Colonic mucosa (tissue), 4 donors: ENCODE results near the gene CMC2. TPM values are rescaled to one million over a fixed set of nuclear protein-coding genes. Genes with fewer than 3 reads are reported as not detected.

ENCODE experiments used
- DNase-seq: peaks from one replicate; pipeline ENCODE4 v3.0.0-alpha.2; 2020
- H3K27ac ChIP-seq: fragments of 200-600 bp; one replicate; pipeline ENCODE4 v1.8.0; 2021
- H3K27me3 ChIP-seq: fragments of 200-600 bp; one replicate; pipeline ENCODE4 v1.8.0; 2021
- H3K36me3 ChIP-seq: fragments of 200-600 bp; one replicate; pipeline ENCODE4 v1.8.0; 2021
- H3K4me1 ChIP-seq: fragments of 200-600 bp; one replicate; pipeline ENCODE4 v1.8.0; 2021; ENCODE audit warnings: mild to moderate bottlenecking
- H3K4me3 ChIP-seq: fragments of 200-600 bp; one replicate; pipeline ENCODE4 v1.8.0; 2021
- H3K9ac ChIP-seq, 2 donors: one replicate each; pipeline ENCODE4 v1.7.0; 2013; ENCODE audit warnings: control low read depth in 2 of 2, low read depth in 2 of 2, low read length in 2 of 2
- H3K9me3 ChIP-seq: fragments of 200-600 bp; one replicate; pipeline ENCODE4 v1.8.0; 2021
- intact Hi-C: fragments of 100-400 bp; cut with DNase I; formaldehyde crosslinking; loops from one replicate; pipeline ENCODE4 v1.14.1; 2022
- total RNA-seq, 2 donors: library from RNA; stranded (reverse); fragmentation: NEBNext Ultra II Directional in 1 of 2; extraction: Animal tissue kit (Norgen Biotek cat#: 25700) in 1 of 2; gene quantifications; one replicate each; pipeline ENCODE4 v1.2.1, GENCODE V29; 2021
- TF ChIP-seq, protein P1 (sequence below): fragments of 200-600 bp; IDR thresholded peaks from one replicate; pipeline ENCODE4 v1.8.0; 2022; ENCODE audit warnings: antibody characterized with exemption, mild to moderate bottlenecking
- donor health status: healthy.
- donor health status: DM: no; HTN: no; CAD: no.
- donor health status: DM: no; HTN: no; CAD: no.

CMC2 gene
- total RNA-seq, 2 donors from 2014 or later, result 59.4 to 81.6 TPM

DNA sequence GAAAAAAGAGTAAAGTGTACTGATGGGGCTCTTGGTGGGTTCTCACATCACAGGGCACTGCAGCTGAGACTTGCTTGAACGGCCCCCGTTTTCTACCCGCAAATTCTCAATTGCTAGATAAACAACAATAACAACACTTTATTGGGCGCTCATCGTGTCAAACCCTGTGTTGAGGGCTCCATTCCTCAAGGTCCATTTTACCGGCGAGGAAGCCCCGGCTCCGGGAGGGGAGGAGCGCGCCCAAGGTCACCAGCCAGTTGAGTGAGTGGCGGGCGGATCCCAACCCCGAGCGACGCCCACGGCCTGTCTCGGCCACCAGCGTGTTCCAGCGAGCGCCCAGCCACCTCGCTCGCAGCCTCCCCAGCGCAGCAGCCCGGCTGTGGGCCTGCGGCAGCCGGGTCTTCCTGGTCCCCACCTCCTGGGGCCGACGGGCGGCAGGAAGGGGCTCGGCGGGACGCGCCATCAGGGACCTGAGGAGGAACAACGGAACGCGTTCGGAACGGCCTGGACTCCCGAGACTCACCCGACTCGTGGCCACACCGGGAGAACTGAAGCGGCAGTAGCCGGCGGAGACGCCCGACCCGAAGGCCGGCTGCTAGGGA lies 373 bp downstream of the CMC2 start:
- Histone ChIP-seq H3K9ac (peak overlapping the region; percentile 95 to 96), H3K27me3 (no peaks in the 10 kb centered on the region), H3K4me1 (peaks cover 5% of the 10 kb centered on the region), H3K27ac (peak overlapping the region; percentile 92), H3K4me3 (peak overlapping the region; percentile 79), H3K36me3 (no peaks in the 10 kb centered on the region), H3K9me3 (no peaks in the 10 kb centered on the region)
- DNase-seq, result peak; percentile 83
- TF ChIP-seq, protein P1, sequence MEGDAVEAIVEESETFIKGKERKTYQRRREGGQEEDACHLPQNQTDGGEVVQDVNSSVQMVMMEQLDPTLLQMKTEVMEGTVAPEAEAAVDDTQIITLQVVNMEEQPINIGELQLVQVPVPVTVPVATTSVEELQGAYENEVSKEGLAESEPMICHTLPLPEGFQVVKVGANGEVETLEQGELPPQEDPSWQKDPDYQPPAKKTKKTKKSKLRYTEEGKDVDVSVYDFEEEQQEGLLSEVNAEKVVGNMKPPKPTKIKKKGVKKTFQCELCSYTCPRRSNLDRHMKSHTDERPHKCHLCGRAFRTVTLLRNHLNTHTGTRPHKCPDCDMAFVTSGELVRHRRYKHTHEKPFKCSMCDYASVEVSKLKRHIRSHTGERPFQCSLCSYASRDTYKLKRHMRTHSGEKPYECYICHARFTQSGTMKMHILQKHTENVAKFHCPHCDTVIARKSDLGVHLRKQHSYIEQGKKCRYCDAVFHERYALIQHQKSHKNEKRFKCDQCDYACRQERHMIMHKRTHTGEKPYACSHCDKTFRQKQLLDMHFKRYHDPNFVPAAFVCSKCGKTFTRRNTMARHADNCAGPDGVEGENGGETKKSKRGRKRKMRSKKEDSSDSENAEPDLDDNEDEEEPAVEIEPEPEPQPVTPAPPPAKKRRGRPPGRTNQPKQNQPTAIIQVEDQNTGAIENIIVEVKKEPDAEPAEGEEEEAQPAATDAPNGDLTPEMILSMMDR, result no peak
- intact Hi-C loops, result no loop called here

DNA sequence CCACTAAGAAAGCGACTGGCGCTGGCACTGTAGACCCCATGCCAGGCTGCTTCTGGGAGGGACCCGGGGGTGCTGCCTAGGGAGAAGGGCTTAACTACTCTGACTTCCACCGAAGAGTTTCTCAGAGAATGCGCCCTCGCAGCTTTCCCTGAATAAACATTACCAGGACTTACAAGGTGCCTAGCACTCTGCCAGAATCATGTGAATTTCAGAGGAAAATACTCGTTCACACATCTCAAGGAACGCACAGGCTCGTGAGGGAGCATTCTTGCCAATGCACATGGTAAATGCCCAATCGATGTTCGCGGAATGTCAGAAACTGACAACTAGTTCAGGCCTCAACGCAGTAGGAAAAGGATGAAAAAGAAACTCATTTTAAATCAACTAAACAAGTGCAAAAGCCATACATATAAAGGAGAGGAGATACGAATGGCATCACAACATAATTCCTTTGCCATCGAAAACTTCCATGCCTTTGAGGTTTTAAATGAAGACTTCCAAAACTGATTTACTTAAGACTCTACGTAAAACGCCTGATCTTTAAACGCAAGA lies 999 bp downstream of the CMC2 start:
- Histone ChIP-seq H3K9me3 (no peaks in the 10 kb centered on the region), H3K4me3 (peak overlapping the region; percentile 79), H3K4me1 (peaks cover 5% of the 10 kb centered on the region), H3K27me3 (no peaks in the 10 kb centered on the region), H3K36me3 (no peaks in the 10 kb centered on the region), H3K27ac (peak overlapping the region; percentile 92), H3K9ac (peak overlapping the region; percentile 95 to 96)
- TF ChIP-seq, protein P1, result no peak
- DNase-seq, result peak; percentile 32
- intact Hi-C loops, result no loop called here

DNA sequence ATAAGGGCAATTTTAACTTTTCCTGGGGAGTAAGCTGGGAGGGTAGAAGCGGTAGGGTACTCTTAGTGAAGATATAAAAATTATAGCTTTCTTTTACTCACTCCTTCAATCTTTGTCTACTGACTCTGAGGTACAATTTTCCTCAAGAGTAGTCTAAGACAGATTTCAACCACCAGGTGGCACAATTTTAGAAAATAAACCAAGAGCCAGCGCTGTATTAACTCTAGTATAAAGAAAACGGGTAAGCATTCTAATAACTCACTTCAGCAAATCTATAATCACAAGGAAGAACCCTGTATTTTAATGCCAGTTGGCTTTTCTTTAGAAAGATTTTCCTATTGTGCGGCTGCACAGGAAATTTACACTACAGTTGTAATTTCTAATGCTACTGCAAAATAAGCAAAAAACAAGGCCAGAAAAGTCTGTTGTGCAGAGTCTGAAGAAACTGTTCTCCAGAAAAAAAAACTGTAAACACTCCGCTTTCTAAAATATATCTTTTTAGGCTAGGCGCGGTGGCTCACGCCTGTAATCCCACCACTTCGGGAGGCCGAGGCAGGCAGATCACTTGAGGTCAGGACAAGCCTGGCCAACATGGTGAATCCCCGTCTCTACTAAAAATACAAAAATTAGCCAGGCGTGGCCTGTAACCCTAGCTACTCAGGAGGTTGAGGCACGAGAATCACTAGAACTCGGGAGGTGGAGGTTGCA lies 1.9 kb downstream of the CMC2 start:
- TF ChIP-seq, protein P1, result peak; percentile 57
- H3K9me3 ChIP-seq, result no peaks in the 10 kb centered on the region
- H3K9ac ChIP-seq, result peak overlapping the region in 1 of 2 donors; percentile 21
- peak overlapping the region; percentile 24 for H3K4me3 ChIP-seq
- peak overlapping the region; percentile 69 for H3K27ac ChIP-seq
- peaks cover 5% of the 10 kb centered on the region for H3K4me1 ChIP-seq
- H3K27me3 ChIP-seq, result no peaks in the 10 kb centered on the region
- no peaks in the 10 kb centered on the region for H3K36me3 ChIP-seq
- intact Hi-C loops, result no loop called here
- DNase-seq, result peak; percentile 53

- Histone ChIP-seq H3K27ac (peak overlapping the region; percentile 69), H3K9ac (peak overlapping the region; percentile 21 to 56), H3K4me3 (peak overlapping the region; percentile 24), H3K27me3 (no peaks in the 10 kb centered on the region), H3K36me3 (no peaks in the 10 kb centered on the region), H3K4me1 (peaks cover 5% of the 10 kb centered on the region), H3K9me3 (no peaks in the 10 kb centered on the region)
- TF ChIP-seq, protein P1, result no peak
- DNase-seq, result no peak
- intact Hi-C loops, result no loop called here
Observed at GRCh38 chr16:81003610-81004460, 2.9 kb downstream of the CMC2 start.

DNA sequence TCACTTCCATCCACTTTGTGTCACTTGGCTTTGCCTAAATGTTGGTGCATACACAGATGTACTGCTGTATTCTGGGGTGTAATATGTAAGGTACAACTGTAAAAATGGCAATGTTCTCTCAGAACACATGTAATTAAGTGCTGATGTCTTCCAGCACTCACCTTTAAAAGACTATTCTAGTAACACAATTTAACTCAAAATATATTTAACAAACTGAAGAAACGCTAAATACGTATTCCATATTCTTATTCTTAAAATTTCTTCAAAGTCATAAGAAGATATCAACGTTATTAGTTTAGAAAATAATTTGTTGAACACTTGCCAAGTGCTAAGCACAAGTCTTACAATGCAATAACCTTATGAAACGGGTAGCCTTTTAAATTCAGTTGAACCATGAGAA lies 3.6 kb downstream of the CMC2 start:
- Histone ChIP-seq H3K27me3 (no peaks in the 10 kb centered on the region), H3K4me3 (no peak overlapping the region), H3K27ac (no peak overlapping the region), H3K4me1 (peaks cover 5% of the 10 kb centered on the region), H3K9me3 (no peaks in the 10 kb centered on the region), H3K9ac (no peak overlapping the region), H3K36me3 (no peaks in the 10 kb centered on the region)
- intact Hi-C loops, result no loop called here
- DNase-seq, result no peak
- TF ChIP-seq, protein P1, result no peak
